Tibial artery (tissue), 4 donors: Measurements from ENCODE around the gene ZNRD2.

ENCODE experiments used
- DNase-seq, 2 donors: peaks; one replicate each; pipeline ENCODE4 v3.0.0-alpha.2; 2019
- H3K27ac ChIP-seq, 2 donors: fragments of 200-600 bp; sonication (generic) in 1 of 2; 1 replicate in 1 of 2; 2 replicates in 1 of 2; pipeline ENCODE4 v1.5.1; 2018 to 2019; ENCODE audit warnings: mild to moderate bottlenecking in 1 of 2
- H3K27me3 ChIP-seq, 2 donors: fragments of 200-600 bp; sonication (generic) in 1 of 2; one replicate each; pipeline versions ENCODE4 v1.5.1 to v1.6.0; 2016 to 2019
- H3K36me3 ChIP-seq, 3 donors: fragments of 200-600 bp; sonication (generic) in 2 of 3; one replicate each; pipeline ENCODE4 v1.5.1; 2016 to 2019; ENCODE audit warnings: mild to moderate bottlenecking in 2 of 3
- H3K4me1 ChIP-seq, 4 donors: fragments of 200-600 bp; sonication (generic) in 2 of 4; 1 replicate in 3 of 4; 2 replicates in 1 of 4; pipeline ENCODE4 v1.5.1; 2016 to 2019
- H3K4me3 ChIP-seq, 2 donors: fragments of 200-600 bp; sonication (generic) in 1 of 2; 1 replicate in 1 of 2; 2 replicates in 1 of 2; pipeline ENCODE4 v1.5.1; 2018 to 2019; ENCODE audit warnings: mild to moderate bottlenecking in 2 of 2
- H3K9me3 ChIP-seq, 3 donors: fragments of 200-600 bp; sonication (generic) in 1 of 3; one replicate each; pipeline ENCODE4 v1.5.1; 2016 to 2019
- intact Hi-C: fragments of 100-400 bp; cut with DNase I; formaldehyde crosslinking; loops from one replicate; pipeline ENCODE4 v1.15.0; 2023; ENCODE audit warnings: low total_unique reads
- TF ChIP-seq, protein P1 (sequence below), 2 experiments: fragments of 200-600 bp in 1 of 2; fragments of 450-650 bp in 1 of 2; IDR thresholded peaks; one replicate each; pipeline ENCODE4 v1.5.1; 2017 to 2019; ENCODE audit warnings: antibody characterized with exemption in 2 of 2, mild to moderate bottlenecking in 1 of 2, moderate library complexity in 1 of 2

The ZNRD2 gene

DNA sequence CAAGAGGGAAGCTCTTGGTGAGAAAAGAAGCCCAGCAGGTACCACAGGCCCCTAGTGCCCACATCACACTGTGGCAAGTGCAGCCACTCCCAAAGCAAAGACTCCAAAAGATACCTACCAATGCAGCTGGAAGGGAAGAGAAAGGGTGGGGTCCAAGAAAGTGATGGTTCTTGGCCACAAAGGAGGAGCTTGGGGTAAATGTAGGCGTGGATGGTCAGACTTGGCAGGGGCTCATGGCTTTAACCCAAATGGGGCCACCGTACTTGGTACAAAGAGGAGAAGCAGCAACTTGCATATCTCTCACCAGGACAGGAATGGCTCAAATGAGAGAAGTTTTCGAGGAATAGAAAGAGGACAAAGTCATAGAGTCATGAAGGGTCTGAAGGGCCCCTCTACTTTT lies 39.0 kb downstream of the ZNRD2 start:
- TF ChIP-seq, protein P1, sequence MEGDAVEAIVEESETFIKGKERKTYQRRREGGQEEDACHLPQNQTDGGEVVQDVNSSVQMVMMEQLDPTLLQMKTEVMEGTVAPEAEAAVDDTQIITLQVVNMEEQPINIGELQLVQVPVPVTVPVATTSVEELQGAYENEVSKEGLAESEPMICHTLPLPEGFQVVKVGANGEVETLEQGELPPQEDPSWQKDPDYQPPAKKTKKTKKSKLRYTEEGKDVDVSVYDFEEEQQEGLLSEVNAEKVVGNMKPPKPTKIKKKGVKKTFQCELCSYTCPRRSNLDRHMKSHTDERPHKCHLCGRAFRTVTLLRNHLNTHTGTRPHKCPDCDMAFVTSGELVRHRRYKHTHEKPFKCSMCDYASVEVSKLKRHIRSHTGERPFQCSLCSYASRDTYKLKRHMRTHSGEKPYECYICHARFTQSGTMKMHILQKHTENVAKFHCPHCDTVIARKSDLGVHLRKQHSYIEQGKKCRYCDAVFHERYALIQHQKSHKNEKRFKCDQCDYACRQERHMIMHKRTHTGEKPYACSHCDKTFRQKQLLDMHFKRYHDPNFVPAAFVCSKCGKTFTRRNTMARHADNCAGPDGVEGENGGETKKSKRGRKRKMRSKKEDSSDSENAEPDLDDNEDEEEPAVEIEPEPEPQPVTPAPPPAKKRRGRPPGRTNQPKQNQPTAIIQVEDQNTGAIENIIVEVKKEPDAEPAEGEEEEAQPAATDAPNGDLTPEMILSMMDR (IDR thresholded peaks at IDR 0.05) = no peak
- H3K27me3 ChIP-seq = no peaks in the 10 kb centered on the region
- DNase-seq = no peak
- no peak overlapping the region for H3K4me3 ChIP-seq
- no peak overlapping the region for H3K27ac ChIP-seq
- no peaks in the 10 kb centered on the region for H3K9me3 ChIP-seq
- intact Hi-C loops = no loop called here
- H3K36me3 ChIP-seq = peaks cover 13 to 86% (median 26%) of the 10 kb centered on the region in 3 donors
- H3K4me1 ChIP-seq = peaks cover 0 to 65% (median 57%) of the 10 kb centered on the region in 4 donors

DNA sequence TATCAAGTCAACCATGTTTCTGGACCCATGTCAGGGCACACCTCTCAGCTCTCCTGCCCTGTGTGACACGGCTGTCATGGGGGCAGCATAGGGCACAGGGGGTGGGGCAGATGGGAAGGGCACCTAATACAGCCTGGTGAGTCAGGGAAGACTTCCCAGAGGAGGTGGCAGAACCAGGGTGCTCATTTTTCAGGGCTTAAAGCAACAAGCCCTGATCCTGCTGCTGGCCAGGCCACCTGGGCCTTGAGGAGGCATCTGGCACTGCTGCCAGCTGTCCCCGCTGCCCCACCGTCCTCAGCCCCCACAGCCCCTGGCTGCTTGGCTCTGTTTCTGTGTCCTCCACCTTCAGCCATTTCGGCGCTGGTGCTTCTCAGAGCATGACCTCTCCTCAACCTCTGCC lies 39.4 kb downstream of the ZNRD2 start:
- Histone ChIP-seq H3K27ac (peak overlapping the region in 1 of 2 donors; percentile 10), H3K36me3 (peaks cover 9 to 81% (median 22%) of the 10 kb centered on the region in 3 donors), H3K4me3 (no peak overlapping the region), H3K4me1 (peaks cover 0 to 65% (median 57%) of the 10 kb centered on the region in 4 donors), H3K9me3 (no peaks in the 10 kb centered on the region), H3K27me3 (no peaks in the 10 kb centered on the region)
- DNase-seq = no peak
- TF ChIP-seq, protein P1 (IDR thresholded peaks at IDR 0.05) = no peak
- intact Hi-C loops = loop anchor here (5.0 kb wide), 1 partner anchor 82 kb away; the partner anchor contains the start of gene SCYL1

DNA sequence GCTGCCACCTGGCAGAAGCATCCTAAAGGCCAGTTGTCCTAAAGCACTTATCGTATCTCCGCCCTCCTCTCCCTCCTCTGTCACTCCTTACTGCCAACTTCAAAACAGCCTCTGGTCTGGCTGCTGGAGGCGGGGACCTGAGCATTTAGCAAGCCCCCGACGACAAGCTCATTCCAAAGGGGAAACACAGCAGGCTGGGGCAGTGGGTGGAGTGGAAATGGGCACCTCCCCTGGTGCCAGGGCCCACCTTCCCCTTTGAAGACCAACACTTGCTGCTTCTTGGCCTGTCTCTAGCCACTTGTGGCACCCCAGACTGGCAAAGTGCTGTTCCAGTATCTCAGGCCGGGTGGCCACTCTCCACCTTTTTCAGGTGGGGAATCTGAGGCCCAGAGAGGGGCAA lies 40.1 kb downstream of the ZNRD2 start:
- no peaks in the 10 kb centered on the region for H3K9me3 ChIP-seq
- no peak for DNase-seq
- TF ChIP-seq, protein P1 (IDR thresholded peaks at IDR 0.05) = no peak
- peaks cover 4 to 74% (median 15%) of the 10 kb centered on the region in 3 donors for H3K36me3 ChIP-seq
- peaks cover 0 to 65% (median 57%) of the 10 kb centered on the region in 4 donors for H3K4me1 ChIP-seq
- peak overlapping the region; percentile 10 to 96 for H3K27ac ChIP-seq
- H3K4me3 ChIP-seq = peak overlapping the region; percentile 78 to 83
- H3K27me3 ChIP-seq = no peaks in the 10 kb centered on the region
- intact Hi-C loops = loop anchor here (5.0 kb wide), 1 partner anchor 83 kb away; the partner anchor contains the start of gene SCYL1

DNA sequence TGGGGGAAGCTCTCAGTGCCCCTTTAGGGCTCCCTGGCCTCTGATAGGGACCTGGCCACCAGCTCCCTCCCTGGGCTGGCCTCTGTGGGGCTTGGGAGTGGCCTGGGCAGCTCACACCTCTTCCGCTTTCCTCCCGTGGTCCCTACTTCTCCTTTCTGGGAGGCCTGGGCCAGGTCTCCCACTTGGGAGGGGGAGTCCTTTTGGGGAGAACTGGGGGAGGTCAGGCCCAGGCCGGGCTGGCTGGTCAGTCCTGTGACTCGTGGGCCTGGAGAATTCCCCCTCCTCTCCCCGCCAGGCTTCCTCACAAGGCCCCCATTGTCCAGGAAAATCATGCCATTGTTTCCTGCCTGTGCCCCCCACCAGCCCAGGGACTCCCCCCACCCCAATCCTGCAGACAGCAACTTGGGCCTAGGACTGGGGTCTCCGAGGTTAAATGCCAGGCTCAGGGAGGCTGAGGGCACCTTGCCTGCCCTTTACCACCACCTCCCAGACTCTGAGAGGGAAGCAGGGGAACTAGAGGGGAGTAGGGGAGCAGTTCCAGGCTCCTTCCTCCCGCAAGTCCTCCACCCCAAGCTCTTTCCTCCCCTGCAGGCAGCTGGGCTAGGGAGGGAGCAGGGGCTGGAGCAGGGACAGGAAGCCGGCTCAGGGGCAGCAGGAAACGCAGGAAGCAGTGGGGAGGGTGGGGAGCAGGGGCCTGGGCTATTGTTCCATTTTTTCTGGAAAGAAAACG lies 40.9 kb downstream of the ZNRD2 start:
- H3K4me3 ChIP-seq = peak overlapping the region; percentile 78 to 83
- TF ChIP-seq, protein P1 (IDR thresholded peaks at IDR 0.05) = no peak
- H3K4me1 ChIP-seq = peaks cover 0 to 67% (median 58%) of the 10 kb centered on the region in 4 donors
- peak overlapping the region; percentile 10 to 96 for H3K27ac ChIP-seq
- DNase-seq = peak; percentile 60 to 78
- H3K36me3 ChIP-seq = peaks cover 0 to 67% (median 8%) of the 10 kb centered on the region in 3 donors
- no peaks in the 10 kb centered on the region for H3K27me3 ChIP-seq
- H3K9me3 ChIP-seq = no peaks in the 10 kb centered on the region
- intact Hi-C loops = loop anchor here (5.0 kb wide), 1 partner anchor 84 kb away; the partner anchor contains the start of gene SCYL1

DNA sequence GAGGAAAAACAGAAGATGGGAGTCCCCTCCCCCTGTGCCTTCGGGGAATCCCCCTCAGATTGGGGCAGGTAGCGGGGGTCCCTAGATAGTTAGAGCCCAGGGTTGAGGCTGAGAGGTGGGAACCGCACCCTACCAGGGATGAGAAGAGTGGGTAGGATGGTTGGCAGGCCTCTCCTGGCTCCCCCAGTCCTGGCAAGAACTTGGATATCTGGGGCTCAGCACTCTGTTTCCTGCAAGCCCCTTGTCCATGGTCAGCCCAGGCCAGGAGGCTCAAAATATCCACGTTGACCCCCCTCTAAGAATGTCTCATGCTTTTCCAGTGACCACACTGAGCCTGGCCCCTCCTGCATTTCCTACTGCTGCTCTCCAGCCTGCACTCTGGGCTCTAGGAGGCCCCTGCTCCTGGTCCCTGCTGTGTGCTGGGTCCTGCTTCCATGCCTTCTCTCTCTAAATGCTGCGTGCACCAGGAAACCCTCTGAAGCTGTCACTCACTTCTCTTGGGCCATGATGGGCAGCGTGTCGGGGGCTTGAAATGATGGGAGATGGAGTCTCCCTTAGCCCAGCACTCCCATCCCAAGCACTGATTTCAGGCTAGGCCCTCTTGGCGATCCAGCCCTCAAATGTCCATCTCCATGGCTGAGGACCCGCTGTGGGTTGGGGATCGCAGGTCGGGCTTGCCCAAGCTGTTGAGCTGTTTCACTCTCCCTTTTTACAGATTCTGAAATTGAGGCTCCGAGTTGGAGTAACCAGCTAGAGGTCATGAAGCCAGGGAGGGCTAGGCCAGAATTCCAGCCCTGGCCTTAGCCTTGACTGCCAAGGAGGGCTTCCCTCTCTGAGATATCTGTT lies 41.7 kb downstream of the ZNRD2 start:
- peaks cover 0 to 70% (median 60%) of the 10 kb centered on the region in 4 donors for H3K4me1 ChIP-seq
- TF ChIP-seq, protein P1 (IDR thresholded peaks at IDR 0.05) = no peak
- peak overlapping the region; percentile 87 to 96 for H3K27ac ChIP-seq
- no peaks in the 10 kb centered on the region for H3K27me3 ChIP-seq
- H3K4me3 ChIP-seq = peak overlapping the region; percentile 78 to 83
- intact Hi-C loops = loop anchor here (5.0 kb wide), 1 partner anchor 85 kb away; the partner anchor contains the start of gene SCYL1
- H3K36me3 ChIP-seq = peaks cover 0 to 65% (median 8%) of the 10 kb centered on the region in 3 donors
- DNase-seq = peak in 1 of 2 donors; percentile 65
- H3K9me3 ChIP-seq = no peaks in the 10 kb centered on the region
